Measurements from ENCODE around the gene CTBP2. TPM values are rescaled to one million over a fixed set of nuclear protein-coding genes. Genes with fewer than 3 reads are reported as not detected.

The CTBP2 gene
- total and polyA plus RNA-seq, 2 donors from 2014 or later: 33.1 to 111 TPM

DNA sequence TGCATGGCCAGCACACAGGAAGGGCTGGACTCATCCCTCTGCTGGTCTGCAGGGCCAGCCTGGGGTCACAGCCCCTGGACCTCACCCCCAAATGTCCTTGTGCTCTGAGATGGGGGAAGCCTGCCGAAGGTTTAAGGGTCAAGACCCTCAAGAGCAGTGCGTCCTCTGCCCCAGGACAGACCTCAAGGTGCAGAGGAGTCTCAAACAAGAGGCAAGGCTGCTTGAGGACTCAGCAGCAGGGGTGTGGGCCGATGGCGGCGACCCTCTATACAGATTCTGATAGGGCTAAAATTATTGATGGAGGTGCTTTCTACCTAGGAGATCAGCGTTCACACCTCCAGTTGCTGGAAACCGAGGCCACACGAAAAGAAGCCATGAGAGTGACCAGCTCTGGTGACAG is 137.7 kb downstream of the CTBP2 start:
- Histone ChIP-seq H3K9ac (ENCODE audit: low read length in 3 of 3) (no peak overlapping the region), H3K27ac (ENCODE audit: low read depth in 2 of 2, low read length in 2 of 2) (no peak overlapping the region), H3K4me3 (ENCODE audit: low read length in 3 of 3) (no peak overlapping the region), H3K4me1 (ENCODE audit: control insufficient read depth in 2 of 3, insufficient read depth in 2 of 3, low read depth in 1 of 3, low read length in 3 of 3) (peaks cover 0 to 33% (median 23%) of the 10 kb centered on the region in 3 donors), H3K9me3 (ENCODE audit: control insufficient read depth in 2 of 3, insufficient read depth in 1 of 3, low read length in 3 of 3) (peaks cover 0 to 6% (median 0%) of the 10 kb centered on the region in 3 donors), H3K36me3 (ENCODE audit: control insufficient read depth in 2 of 3, insufficient read depth in 3 of 3, low read length in 3 of 3) (peaks cover 0 to 8% (median 0%) of the 10 kb centered on the region in 3 donors), H3K27me3 (ENCODE audit: control insufficient read depth, insufficient read depth, low read length) (no peaks in the 10 kb centered on the region)
- no peak for TF ChIP-seq CTCF (IDR thresholded peaks at IDR 0.05; ENCODE audit: borderline replicate concordance, extremely low read depth, insufficient read depth)
- intact Hi-C loops (cut with DNase I): no loop called here
- DNase-seq: no peak
- FAIRE-seq: no peak

GRCh38 chr10:125021686-125022344 is 138.5 kb downstream of the CTBP2 start:
- peaks cover 0 to 6% (median 0%) of the 10 kb centered on the region in 3 donors for H3K9me3 ChIP-seq (ENCODE audit: control insufficient read depth in 2 of 3, insufficient read depth in 1 of 3, low read length in 3 of 3)
- H3K27ac ChIP-seq (ENCODE audit: low read depth in 2 of 2, low read length in 2 of 2): no peak overlapping the region
- FAIRE-seq: no peak
- H3K4me1 ChIP-seq (ENCODE audit: control insufficient read depth in 2 of 3, insufficient read depth in 2 of 3, low read depth in 1 of 3, low read length in 3 of 3): peaks cover 0 to 41% (median 30%) of the 10 kb centered on the region in 3 donors
- no peak overlapping the region for H3K4me3 ChIP-seq (ENCODE audit: low read length in 3 of 3)
- H3K27me3 ChIP-seq (ENCODE audit: control insufficient read depth, insufficient read depth, low read length): no peaks in the 10 kb centered on the region
- H3K9ac ChIP-seq (ENCODE audit: low read length in 3 of 3): no peak overlapping the region
- H3K36me3 ChIP-seq (ENCODE audit: control insufficient read depth in 2 of 3, insufficient read depth in 3 of 3, low read length in 3 of 3): peaks cover 0 to 8% (median 0%) of the 10 kb centered on the region in 3 donors
- no peak for TF ChIP-seq CTCF (IDR thresholded peaks at IDR 0.05; ENCODE audit: borderline replicate concordance, extremely low read depth, insufficient read depth)
- intact Hi-C loops (cut with DNase I): no loop called here
- peak in 1 of 5 donors; percentile 56 for DNase-seq

- peaks cover 0 to 6% (median 0%) of the 10 kb centered on the region in 3 donors for H3K9me3 ChIP-seq (ENCODE audit: control insufficient read depth in 2 of 3, insufficient read depth in 1 of 3, low read length in 3 of 3)
- no peak overlapping the region for H3K9ac ChIP-seq (ENCODE audit: low read length in 3 of 3)
- no peak for TF ChIP-seq CTCF (IDR thresholded peaks at IDR 0.05; ENCODE audit: borderline replicate concordance, extremely low read depth, insufficient read depth)
- DNase-seq: peak in 1 of 5 donors; percentile 51
- no peaks in the 10 kb centered on the region for H3K27me3 ChIP-seq (ENCODE audit: control insufficient read depth, insufficient read depth, low read length)
- no peak overlapping the region for H3K4me3 ChIP-seq (ENCODE audit: low read length in 3 of 3)
- peaks cover 0 to 8% (median 0%) of the 10 kb centered on the region in 3 donors for H3K36me3 ChIP-seq (ENCODE audit: control insufficient read depth in 2 of 3, insufficient read depth in 3 of 3, low read length in 3 of 3)
- intact Hi-C loops (cut with DNase I): no loop called here
- H3K4me1 ChIP-seq (ENCODE audit: control insufficient read depth in 2 of 3, insufficient read depth in 2 of 3, low read depth in 1 of 3, low read length in 3 of 3): peaks cover 0 to 50% (median 37%) of the 10 kb centered on the region in 3 donors
- no peak for FAIRE-seq
- no peak overlapping the region for H3K27ac ChIP-seq (ENCODE audit: low read depth in 2 of 2, low read length in 2 of 2)
Observed at GRCh38 chr10:125020871-125021270, 139.5 kb downstream of the CTBP2 start.

Measured in kidney (tissue), 14 donors.